ENCODE measurements around the gene CDH8. TPM values are rescaled to one million over a fixed set of nuclear protein-coding genes. Genes with fewer than 3 reads are reported as not detected.

CDH8 gene
- total RNA-seq, 1 experiment from 2014 or later = 11.1 TPM

GRCh38 chr16:62038646-62039045, 2.4 kb upstream of the CDH8 start:
- no peak for TF ChIP-seq KAT7 (CRISPR knock-in tag; IDR thresholded peaks at IDR 0.05; ENCODE audit: borderline replicate concordance)
- TF ChIP-seq E2F1 (CRISPR knock-in tag; IDR thresholded peaks at IDR 0.05) = no peak
- no peak for DNase-seq (ENCODE audit: low spot score)
- POLR2A ChIA-PET = no interaction called here
- H3K27ac Mint-ChIP-seq = no peak overlapping the region
- peaks cover 54% of the 10 kb centered on the region for H3K27me3 Mint-ChIP-seq (ENCODE audit: low read depth)
- no peak overlapping the region for H3K4me3 Mint-ChIP-seq
- peaks cover 43% of the 10 kb centered on the region for H3K4me1 Mint-ChIP-seq
- no peak for ATAC-seq
- H3K9me3 Mint-ChIP-seq = no peaks in the 10 kb centered on the region
- no peaks in the 10 kb centered on the region for H3K36me3 Mint-ChIP-seq
- CTCF ChIA-PET = no interaction called here

- H3K9me3 Mint-ChIP-seq = no peaks in the 10 kb centered on the region
- DNase-seq (ENCODE audit: low spot score) = no peak
- no peak overlapping the region for H3K27ac Mint-ChIP-seq
- peaks cover 58% of the 10 kb centered on the region for H3K27me3 Mint-ChIP-seq (ENCODE audit: low read depth)
- TF ChIP-seq ATF2 (CRISPR knock-in tag; IDR thresholded peaks at IDR 0.05; ENCODE audit: borderline replicate concordance, low read depth) (no peak), ZNF512 (CRISPR knock-in tag; IDR thresholded peaks at IDR 0.05; ENCODE audit: borderline replicate concordance) (no peak), TEAD1 (CRISPR knock-in tag; IDR thresholded peaks at IDR 0.05) (no peak), ZMAT4 (CRISPR knock-in tag; IDR thresholded peaks at IDR 0.05) (no peak), NR1H2 (CRISPR knock-in tag; IDR thresholded peaks at IDR 0.05) (no peak), IRF2 (CRISPR knock-in tag; IDR thresholded peaks at IDR 0.05; ENCODE audit: borderline replicate concordance, low read depth) (no peak), ESRRA (CRISPR knock-in tag; IDR thresholded peaks at IDR 0.05; ENCODE audit: borderline replicate concordance) (no peak), PRDM15 (CRISPR knock-in tag; IDR thresholded peaks at IDR 0.05) (no peak), ATF3 (CRISPR knock-in tag; conservative IDR thresholded peaks at IDR 0.05) (no peak), ZNF396 (CRISPR knock-in tag; IDR thresholded peaks at IDR 0.05; ENCODE audit: borderline replicate concordance) (no peak), SMAD4 (CRISPR knock-in tag; IDR thresholded peaks at IDR 0.05) (no peak), STAT6 (CRISPR knock-in tag; conservative IDR thresholded peaks at IDR 0.05; ENCODE audit: low read depth) (no peak), KAT7 (CRISPR knock-in tag; IDR thresholded peaks at IDR 0.05; ENCODE audit: borderline replicate concordance) (no peak)
- peaks cover 47% of the 10 kb centered on the region for H3K4me1 Mint-ChIP-seq
- no peak for ATAC-seq
- H3K36me3 Mint-ChIP-seq = no peaks in the 10 kb centered on the region
- H3K4me3 Mint-ChIP-seq = no peak overlapping the region
- ChIA-PET CTCF (no interaction called here), POLR2A (no interaction called here)
Observed at GRCh38 chr16:62038225-62038624, 2.0 kb upstream of the CDH8 start.
